ENCODE data around the gene ZBTB45. TPM values are rescaled to one million over a fixed set of nuclear protein-coding genes. Genes with fewer than 3 reads are reported as not detected.

ZBTB45 gene
- total and polyA plus RNA-seq, 3 donors from 2014 or later: 6.9 to 15.1 (median 14.0) TPM

DNA sequence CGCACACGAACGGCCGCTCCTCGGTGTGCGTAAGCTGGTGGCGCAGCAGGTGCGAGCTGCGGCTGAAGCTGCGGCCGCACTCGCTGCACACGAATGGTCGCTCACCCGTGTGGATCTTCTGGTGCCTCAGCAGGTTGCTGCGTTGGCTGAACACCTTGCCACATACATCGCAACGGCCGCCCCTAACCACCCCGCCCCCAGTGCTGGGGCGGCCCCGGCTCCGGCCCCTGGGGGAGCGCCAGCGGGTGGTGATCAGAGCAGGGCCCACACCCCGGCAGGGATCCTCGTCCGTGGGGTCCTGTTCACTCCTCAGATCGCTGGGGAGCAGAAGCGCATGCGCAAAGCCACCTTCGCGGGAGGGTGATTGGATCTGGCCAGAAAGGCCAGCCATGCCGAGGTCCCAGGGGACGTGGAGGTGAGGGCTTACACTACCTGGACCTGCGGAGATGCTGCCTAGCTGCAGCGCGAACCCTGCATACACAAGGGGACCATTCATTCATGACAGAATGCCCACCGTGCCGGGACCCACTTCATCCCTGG, 43.5 kb upstream of the ZBTB45 start:
- H3K27ac ChIP-seq: peak overlapping the region in 1 of 2 donors; percentile 45

DNA sequence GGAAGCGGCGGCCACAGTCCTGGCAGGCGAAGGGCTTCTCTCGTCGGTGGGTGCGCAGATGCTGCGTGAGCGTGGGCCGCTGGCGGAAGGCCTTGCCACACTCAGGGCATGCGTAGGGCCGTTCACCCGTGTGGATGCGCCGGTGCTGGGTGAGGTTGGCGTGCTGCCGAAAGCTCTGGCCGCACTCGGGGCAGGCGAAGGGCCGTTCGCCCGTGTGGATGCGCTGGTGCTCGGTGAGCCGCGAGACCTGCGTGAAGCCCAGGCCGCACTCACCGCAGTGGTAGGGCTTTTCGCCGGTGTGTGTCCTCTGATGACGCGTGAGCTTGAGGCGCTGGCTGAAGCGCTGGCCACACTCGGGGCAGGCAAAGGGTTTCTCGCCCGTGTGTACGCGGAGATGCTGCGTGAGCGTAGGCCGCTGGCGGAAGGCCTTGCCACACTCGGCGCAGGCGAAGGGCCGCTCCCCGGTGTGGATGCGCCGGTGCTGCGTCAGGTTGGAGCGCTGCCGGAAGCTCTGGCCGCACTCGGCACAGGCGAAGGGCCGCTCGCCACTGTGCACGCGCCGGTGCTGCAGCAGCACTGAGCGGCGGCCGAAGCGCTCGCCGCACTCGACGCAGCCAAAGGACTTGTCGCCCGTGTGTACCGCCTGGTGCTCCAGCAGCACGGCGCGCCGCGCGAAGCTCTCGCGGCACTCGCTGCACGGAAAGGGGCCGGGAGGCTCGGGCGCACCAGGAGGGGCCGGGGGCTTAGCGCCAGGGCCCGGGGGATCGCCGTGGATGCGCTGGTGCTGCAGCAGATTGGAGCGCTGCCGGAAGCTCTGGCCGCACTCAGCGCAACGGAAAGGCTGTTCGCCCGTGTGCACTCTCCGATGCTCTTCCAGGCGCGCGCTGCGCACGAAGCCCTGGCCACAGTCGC, 42.8 kb upstream of the ZBTB45 start:
- H3K4me3 ChIP-seq: peak overlapping the region; percentile 22 to 54
- H3K4me1 ChIP-seq: peaks cover 39% of the 10 kb centered on the region
- intact Hi-C loops (cut with DNase I; ENCODE audit: low total_unique reads): no loop called here

More for the DNA sequence above, 43.5 kb upstream of the ZBTB45 start:
- no peaks in the 10 kb centered on the region for H3K9me3 ChIP-seq
- intact Hi-C loops (cut with DNase I; ENCODE audit: low total_unique reads): no loop called here
- 11 to 15% methylated on average over 5 to 24 of the region's 40 CpGs for WGBS, 2 donors
- H3K36me3 ChIP-seq (ENCODE audit: low read depth, missing control alignments): no peaks in the 10 kb centered on the region
- no peak for DNase-seq
- H3K4me3 ChIP-seq: peak overlapping the region; percentile 22 to 54
- no peak for TF ChIP-seq POLR2A (IDR thresholded peaks at IDR 0.05)
- TF ChIP-seq, protein P1, sequence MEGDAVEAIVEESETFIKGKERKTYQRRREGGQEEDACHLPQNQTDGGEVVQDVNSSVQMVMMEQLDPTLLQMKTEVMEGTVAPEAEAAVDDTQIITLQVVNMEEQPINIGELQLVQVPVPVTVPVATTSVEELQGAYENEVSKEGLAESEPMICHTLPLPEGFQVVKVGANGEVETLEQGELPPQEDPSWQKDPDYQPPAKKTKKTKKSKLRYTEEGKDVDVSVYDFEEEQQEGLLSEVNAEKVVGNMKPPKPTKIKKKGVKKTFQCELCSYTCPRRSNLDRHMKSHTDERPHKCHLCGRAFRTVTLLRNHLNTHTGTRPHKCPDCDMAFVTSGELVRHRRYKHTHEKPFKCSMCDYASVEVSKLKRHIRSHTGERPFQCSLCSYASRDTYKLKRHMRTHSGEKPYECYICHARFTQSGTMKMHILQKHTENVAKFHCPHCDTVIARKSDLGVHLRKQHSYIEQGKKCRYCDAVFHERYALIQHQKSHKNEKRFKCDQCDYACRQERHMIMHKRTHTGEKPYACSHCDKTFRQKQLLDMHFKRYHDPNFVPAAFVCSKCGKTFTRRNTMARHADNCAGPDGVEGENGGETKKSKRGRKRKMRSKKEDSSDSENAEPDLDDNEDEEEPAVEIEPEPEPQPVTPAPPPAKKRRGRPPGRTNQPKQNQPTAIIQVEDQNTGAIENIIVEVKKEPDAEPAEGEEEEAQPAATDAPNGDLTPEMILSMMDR (IDR thresholded peaks at IDR 0.05): no peak
- peaks cover 37% of the 10 kb centered on the region for H3K4me1 ChIP-seq
- H3K27me3 ChIP-seq: no peaks in the 10 kb centered on the region

DNA sequence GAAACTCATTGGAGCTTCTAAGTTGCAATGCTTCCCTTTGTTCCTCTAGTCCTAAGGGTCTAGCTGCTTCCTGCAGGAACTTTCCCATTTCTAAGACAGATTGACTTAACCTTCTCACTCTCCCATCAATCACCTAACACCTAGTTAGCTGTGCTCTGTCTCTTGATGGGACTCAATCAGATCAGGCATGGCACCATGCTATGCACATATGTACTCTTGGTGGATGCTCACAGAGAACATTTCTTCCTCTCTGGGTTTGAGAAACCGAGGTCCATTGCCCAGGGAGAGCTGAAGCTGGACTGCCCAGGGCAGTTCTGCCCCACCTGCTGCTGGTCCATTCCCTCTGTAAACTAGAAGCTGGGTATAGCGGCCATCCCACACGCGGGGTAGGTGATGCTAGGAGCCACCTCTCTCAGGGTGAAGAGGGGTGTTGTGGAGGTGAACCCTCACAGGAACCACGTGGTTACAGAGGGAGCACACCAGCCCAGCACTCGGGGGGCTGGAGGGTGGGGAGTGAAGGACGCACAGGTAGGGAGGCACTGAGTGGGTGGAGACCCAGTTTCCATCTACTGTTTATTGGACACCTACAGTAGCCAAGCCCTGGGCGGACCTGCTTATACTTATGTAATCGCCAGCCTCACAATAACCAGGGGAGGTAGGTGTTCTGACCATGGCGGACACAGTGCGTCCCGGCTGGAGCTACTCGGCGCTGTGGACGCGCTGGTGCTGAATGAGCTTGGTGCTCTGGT, 41.9 kb upstream of the ZBTB45 start:
- no peaks in the 10 kb centered on the region for H3K9me3 ChIP-seq
- TF ChIP-seq POLR2A (IDR thresholded peaks at IDR 0.05): no peak
- TF ChIP-seq, protein P1 (IDR thresholded peaks at IDR 0.05): no peak
- peak overlapping the region in 1 of 2 donors; percentile 45 for H3K27ac ChIP-seq
- 41 to 43% methylated on average over 9 to 16 of the region's 16 CpGs for WGBS, 2 donors
- intact Hi-C loops (cut with DNase I; ENCODE audit: low total_unique reads): no loop called here
- H3K4me3 ChIP-seq: peak overlapping the region; percentile 22 to 54
- DNase-seq: no peak
- H3K36me3 ChIP-seq (ENCODE audit: low read depth, missing control alignments): no peaks in the 10 kb centered on the region
- H3K4me1 ChIP-seq: peaks cover 47% of the 10 kb centered on the region
- H3K27me3 ChIP-seq: no peaks in the 10 kb centered on the region

More for the DNA sequence above, 42.8 kb upstream of the ZBTB45 start:
- no peak for DNase-seq
- H3K27ac ChIP-seq: peak overlapping the region in 1 of 2 donors; percentile 45
- no peaks in the 10 kb centered on the region for H3K36me3 ChIP-seq (ENCODE audit: low read depth, missing control alignments)
- TF ChIP-seq POLR2A (IDR thresholded peaks at IDR 0.05): no peak
- TF ChIP-seq, protein P1 (IDR thresholded peaks at IDR 0.05): no peak
- WGBS, 2 donors: 0 to 6% methylated on average over 1 to 82 of the region's 107 CpGs
- no peaks in the 10 kb centered on the region for H3K27me3 ChIP-seq
- no peaks in the 10 kb centered on the region for H3K9me3 ChIP-seq

DNA sequence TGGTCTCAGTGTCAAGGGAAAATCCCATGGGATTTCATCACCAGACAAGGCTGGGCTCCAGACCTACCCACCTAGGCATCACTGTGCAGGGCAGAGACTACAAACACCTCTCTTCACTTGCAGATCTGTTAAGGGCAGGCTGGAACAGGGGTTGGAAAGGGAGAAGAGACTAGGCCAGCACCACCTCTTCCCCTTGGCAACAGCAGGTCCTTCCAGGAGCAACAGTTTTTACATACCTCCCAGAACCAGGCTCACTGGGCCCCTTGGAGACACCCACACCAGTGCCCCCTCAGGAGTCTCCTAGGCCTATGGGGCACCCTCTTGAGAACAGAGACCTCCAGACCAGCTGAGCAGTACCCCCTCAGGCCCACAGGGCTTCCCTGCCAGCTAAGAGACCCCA, 41.3 kb upstream of the ZBTB45 start:
- H3K27ac ChIP-seq: no peak overlapping the region
- intact Hi-C loops (cut with DNase I; ENCODE audit: low total_unique reads): no loop called here
- DNase-seq: no peak
- no peaks in the 10 kb centered on the region for H3K9me3 ChIP-seq
- H3K4me3 ChIP-seq: no peak overlapping the region
- no peaks in the 10 kb centered on the region for H3K36me3 ChIP-seq (ENCODE audit: low read depth, missing control alignments)
- TF ChIP-seq, protein P1 (IDR thresholded peaks at IDR 0.05): no peak
- TF ChIP-seq POLR2A (IDR thresholded peaks at IDR 0.05): no peak
- peaks cover 51% of the 10 kb centered on the region for H3K4me1 ChIP-seq
- no peaks in the 10 kb centered on the region for H3K27me3 ChIP-seq
